LNCAP (cell line): ENCODE data around the gene COL4A4.

Source experiments
- TF ChIP-seq, protein P1 (sequence below): fragments of 450-650 bp; IDR thresholded peaks from 2 replicates; pipeline ENCODE4 v1.5.1; 2017; ENCODE audit warnings: mild to moderate bottlenecking

COL4A4 gene

DNA sequence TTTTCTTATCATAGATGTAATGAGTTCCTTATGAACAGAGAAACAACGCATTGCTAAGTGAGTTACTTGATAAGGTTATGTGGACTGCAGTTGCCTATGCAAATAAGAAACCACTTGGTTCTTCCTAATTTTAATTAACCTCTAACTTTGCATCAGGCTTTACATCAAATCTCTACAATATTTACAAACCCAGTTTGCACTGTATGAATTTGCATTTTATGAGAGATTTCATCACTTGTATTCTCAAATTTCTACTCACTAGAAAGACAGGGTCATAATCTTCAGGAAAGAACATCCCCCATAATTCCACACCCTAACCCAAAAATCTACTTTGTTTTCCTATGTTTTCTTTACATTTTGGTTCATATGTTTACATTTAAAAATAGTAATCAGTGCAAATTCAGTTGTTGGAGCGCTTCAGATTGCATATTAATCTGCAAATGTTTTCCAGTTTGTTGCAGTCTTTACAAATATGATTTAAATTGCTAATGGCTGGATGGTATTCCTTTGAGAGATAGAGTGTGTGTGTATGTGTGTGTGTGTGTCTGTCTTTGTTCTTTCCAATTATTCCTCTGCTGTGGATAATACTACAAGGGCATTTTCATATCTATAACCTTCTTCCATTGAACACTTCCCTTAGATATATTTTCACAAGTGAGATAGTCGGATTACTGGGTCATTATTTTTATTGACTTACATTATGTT, 106.1 kb downstream of the COL4A4 start:
- TF ChIP-seq, protein P1, sequence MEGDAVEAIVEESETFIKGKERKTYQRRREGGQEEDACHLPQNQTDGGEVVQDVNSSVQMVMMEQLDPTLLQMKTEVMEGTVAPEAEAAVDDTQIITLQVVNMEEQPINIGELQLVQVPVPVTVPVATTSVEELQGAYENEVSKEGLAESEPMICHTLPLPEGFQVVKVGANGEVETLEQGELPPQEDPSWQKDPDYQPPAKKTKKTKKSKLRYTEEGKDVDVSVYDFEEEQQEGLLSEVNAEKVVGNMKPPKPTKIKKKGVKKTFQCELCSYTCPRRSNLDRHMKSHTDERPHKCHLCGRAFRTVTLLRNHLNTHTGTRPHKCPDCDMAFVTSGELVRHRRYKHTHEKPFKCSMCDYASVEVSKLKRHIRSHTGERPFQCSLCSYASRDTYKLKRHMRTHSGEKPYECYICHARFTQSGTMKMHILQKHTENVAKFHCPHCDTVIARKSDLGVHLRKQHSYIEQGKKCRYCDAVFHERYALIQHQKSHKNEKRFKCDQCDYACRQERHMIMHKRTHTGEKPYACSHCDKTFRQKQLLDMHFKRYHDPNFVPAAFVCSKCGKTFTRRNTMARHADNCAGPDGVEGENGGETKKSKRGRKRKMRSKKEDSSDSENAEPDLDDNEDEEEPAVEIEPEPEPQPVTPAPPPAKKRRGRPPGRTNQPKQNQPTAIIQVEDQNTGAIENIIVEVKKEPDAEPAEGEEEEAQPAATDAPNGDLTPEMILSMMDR: no peak

DNA sequence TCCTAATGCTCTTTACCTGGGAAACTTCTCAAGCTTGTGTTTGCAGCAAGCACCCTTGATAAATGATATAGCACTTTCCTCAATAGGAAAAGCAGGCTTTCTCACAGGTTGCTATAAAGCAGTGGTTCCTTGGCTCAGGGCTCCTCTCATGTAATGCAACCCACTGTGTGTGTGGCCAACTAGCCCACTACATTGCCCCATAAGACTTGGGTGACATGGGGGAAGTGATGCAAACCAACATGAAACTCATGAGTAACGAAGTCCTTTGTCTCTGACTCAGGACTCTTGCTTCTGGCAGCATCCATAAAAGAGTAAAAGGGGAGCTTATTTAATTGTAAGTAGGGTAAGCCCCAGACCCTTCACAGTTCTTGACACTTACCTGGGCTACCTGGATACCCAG, 106.9 kb downstream of the COL4A4 start:
- TF ChIP-seq, protein P1: no peak

DNA sequence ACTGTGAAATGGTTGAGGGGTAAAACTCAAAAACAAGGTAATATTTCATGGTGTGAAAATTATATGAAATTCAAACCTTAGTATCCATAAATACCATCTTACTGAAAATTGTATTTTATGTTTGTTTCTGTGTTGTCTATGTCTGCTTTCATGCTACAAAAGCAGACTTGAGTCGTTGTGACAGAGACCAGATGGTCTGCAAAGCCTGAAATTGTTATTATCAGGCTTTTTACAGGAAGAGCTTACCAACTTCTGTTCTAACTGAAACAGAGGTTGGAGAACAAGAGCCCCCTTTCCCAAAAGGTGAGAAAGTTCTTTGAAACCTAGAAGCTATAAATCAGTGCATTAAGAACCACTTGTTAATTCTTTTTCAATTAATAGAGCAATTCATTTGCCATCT, 110.0 kb downstream of the COL4A4 start:
- TF ChIP-seq, protein P1: no peak

DNA sequence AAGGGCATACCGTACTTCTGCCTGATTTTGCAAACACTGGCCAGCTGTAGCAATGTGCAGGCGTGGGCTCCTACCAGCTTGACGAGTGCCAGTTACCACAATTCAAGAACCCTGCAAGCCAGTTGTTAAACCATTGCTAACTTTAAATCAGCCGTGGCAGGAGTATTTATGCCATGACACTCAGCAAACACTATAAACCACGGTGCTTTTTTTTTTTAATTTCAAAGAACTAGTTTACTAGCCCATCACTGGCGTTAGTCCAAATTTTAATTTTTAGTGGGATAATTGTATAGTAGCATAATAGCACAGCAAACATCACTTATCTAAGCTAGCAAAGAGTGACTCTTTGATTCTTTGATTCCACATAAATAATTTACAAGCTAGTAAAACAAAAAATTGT, 111.1 kb downstream of the COL4A4 start:
- TF ChIP-seq, protein P1: no peak

DNA sequence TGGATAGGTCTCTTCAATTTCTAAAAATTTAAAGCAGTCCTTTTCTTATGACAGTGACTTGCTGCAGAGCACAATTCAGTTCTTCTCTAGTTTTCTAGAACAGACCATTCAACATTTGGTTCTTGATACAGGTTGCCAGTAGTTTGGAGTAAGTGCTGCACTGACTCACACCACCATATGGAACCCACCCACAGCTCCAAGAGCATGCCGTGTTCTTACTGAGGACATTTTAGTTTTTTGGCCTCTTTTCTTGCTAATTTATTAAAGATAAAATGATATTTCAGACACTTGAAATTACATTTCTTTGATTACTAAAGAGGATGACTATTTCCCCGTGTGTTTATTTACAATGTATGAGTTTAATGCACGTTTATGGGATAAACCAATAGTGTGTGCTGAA, 120.0 kb downstream of the COL4A4 start:
- TF ChIP-seq, protein P1: no peak

DNA sequence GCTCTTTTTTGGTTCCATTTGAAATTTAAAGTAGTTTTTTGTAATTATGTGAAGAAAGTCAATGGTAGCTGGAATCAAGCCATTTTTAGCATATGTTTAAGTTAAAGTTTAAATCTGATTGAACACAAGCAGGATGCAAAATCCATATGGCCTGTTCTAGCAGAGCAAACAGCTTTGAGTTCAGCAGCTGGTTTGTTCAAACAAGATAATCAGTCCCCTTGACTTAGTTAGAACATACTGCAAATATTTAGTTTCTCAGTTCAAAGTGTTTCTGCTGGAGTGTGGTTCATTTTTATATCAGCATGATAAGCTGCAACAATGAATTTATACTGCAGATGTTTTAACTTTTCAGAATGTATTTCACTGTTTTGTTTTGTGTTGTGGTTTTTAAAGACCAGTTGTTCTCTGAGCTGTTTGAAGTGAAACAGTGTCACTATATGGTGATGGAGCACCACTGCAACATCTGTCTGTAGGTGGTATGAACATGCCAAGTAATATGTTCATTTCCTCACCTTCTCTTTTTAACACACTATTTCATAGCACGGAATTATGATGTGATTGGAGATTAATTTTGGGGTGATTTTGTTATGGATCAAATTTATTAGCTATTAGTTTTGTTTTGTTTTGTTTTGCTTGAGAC, 125.3 kb downstream of the COL4A4 start:
- TF ChIP-seq, protein P1: no peak

DNA sequence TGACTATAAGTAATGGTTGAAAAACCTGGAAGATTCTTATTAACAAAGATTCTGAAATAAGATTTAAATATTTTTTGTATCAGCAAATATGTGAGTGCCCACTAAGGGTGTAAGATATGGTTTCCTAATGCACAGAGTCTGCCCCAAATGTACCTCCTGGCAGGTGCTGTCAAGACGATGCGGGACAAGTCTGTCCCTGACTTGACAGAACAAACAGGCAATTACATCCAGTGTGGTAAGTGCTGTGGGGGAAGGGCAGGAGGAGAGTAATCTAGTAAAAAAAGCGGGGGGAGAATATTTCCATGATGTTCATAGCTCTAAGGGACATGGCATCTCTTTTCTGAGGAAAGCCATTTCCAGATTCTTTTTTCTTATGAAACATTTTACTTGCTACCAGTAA, 127.5 kb downstream of the COL4A4 start:
- TF ChIP-seq, protein P1: no peak
